HepG2 (cell line): ENCODE data around the gene GALNTL6. TPM values are rescaled to one million over a fixed set of nuclear protein-coding genes. Genes with fewer than 3 reads are reported as not detected.

ENCODE experiments used
- ATAC-seq: fragments of 200-7000 bp; cut with Tn5 transposase; 3 replicates; pipeline ENCODE4 v1.9.1; 2020; ENCODE audit warnings: mild to moderate bottlenecking, moderate library complexity
- BruUV-seq: library from RNA; stranded (reverse); fragments of 400-500 nt; replicated peaks from 2 replicates; lab custom pipeline; 2021; lab: Mats Ljungman, UMichigan
- CTCF ChIA-PET: fragments of 300-600 bp; formaldehyde crosslinking; extraction: SDS; loops from one replicate; lab custom pipeline; 2021; ENCODE audit warnings: low total read pairs, inconsistent platforms, low intra/inter-chr PET ratio; lab: Yijun Ruan, JAX
- POLR2A ChIA-PET: fragments of 350-600 bp; sonication (Branson Sonifier 250); formaldehyde crosslinking; loops from one replicate; lab custom pipeline; 2020; ENCODE audit warnings: antibody characterized with exemption, inconsistent platforms; lab: Yijun Ruan, JAX
- DNase-seq: peaks from one replicate; pipeline ENCODE4 v3.0.0-alpha.2; 2015; ENCODE audit warnings: low spot score
- FAIRE-seq: peaks from 3 replicates; lab custom pipeline; 2011; peaks lifted over from hg19 to GRCh38; lab: Jason Lieb, UNC
- H2AFZ ChIP-seq: one replicate; pipeline ENCODE4 v1.6.1; 2011; ENCODE audit warnings: low read length, inconsistent platforms
- H3K27ac ChIP-seq: fragments of 300-600 bp; 3 replicates; pipeline ENCODE4 v1.8.0; 2011; ENCODE audit warnings: mixed run types, mild to moderate bottlenecking, mixed read lengths, low read length, inconsistent platforms; ENCODE audit not compliant: insufficient read depth; ENCODE audit errors: extremely low read length
- H3K27me3 ChIP-seq, 2 experiments: fragments of 200-600 bp in 1 of 2; 2 replicates in 1 of 2; 3 replicates in 1 of 2; pipeline versions ENCODE4 v1.6.0 to v1.8.0; 2011; ENCODE audit warnings: low read length in 2 of 2, mild to moderate bottlenecking in 2 of 2, moderate library complexity in 2 of 2, inconsistent platforms in 1 of 2; ENCODE audit not compliant: insufficient read depth in 2 of 2, control insufficient read depth in 1 of 2
- H3K36me3 ChIP-seq, 2 experiments: fragments of 200-600 bp in 1 of 2; replicated peaks in 1 of 2; 2 replicates in 1 of 2; 3 replicates in 1 of 2; pipeline versions ENCODE4 v1.5.1 to v1.8.0; 2011; ENCODE audit warnings: low read length in 2 of 2, inconsistent platforms in 1 of 2; ENCODE audit not compliant: insufficient read depth in 2 of 2, control insufficient read depth in 1 of 2
- H3K4me1 ChIP-seq: 2 replicates; pipeline ENCODE4 v1.5.1; 2012; ENCODE audit warnings: low read length, inconsistent platforms; ENCODE audit not compliant: insufficient read depth
- H3K4me2 ChIP-seq: 2 replicates; pipeline ENCODE4 v1.6.0; 2011; ENCODE audit warnings: low read depth, low read length, inconsistent platforms
- H3K4me3 ChIP-seq, 3 experiments: fragments of 200-600 bp in 1 of 3; sonication (generic), shearing (Covaris generic) in 1 of 3; replicated peaks in 1 of 3; 2 replicates each; pipeline ENCODE4 v1.5.1; 2011 to 2016; ENCODE audit warnings: low read length in 3 of 3, inconsistent platforms in 2 of 3, low read depth in 2 of 3, mild to moderate bottlenecking in 2 of 3, control low read depth in 1 of 3, mixed read lengths in 1 of 3; ENCODE audit not compliant: insufficient read depth in 1 of 3
- H3K79me2 ChIP-seq: one replicate; pipeline ENCODE4 v1.6.1; 2011; ENCODE audit warnings: low read length, inconsistent platforms; ENCODE audit not compliant: insufficient read depth
- H3K9ac ChIP-seq: 2 replicates; pipeline ENCODE4 v1.6.0; 2011; ENCODE audit warnings: mild to moderate bottlenecking, low read depth, low read length, inconsistent platforms; ENCODE audit not compliant: insufficient read depth
- H3K9me3 ChIP-seq: 2 replicates; pipeline ENCODE4 v1.5.1; 2012; ENCODE audit warnings: mild to moderate bottlenecking, low read length
- H4K20me1 ChIP-seq: 2 replicates; pipeline ENCODE4 v1.6.0; 2011; ENCODE audit warnings: inconsistent platforms, mild to moderate bottlenecking, low read length, moderate library complexity; ENCODE audit not compliant: insufficient read depth
- DPF2 ChIP-seq: sonication (generic); formaldehyde crosslinking; IDR thresholded peaks from 2 replicates; pipeline ENCODE4 v1.4.0; 2020; ENCODE audit warnings: mild to moderate bottlenecking, low read depth, missing genetic modification reagents, borderline replicate concordance
- FOSL2 ChIP-seq: sonication (generic); formaldehyde crosslinking; IDR thresholded peaks from 2 replicates; pipeline ENCODE4 v1.4.0; 2020; ENCODE audit warnings: missing genetic modification reagents
- GFI1 ChIP-seq: sonication (generic); formaldehyde crosslinking; IDR thresholded peaks from 2 replicates; pipeline ENCODE4 v1.5.0; 2020; ENCODE audit warnings: missing genetic modification reagents, mild to moderate bottlenecking, borderline replicate concordance
- KIAA2018 ChIP-seq: sonication (generic); formaldehyde crosslinking; IDR thresholded peaks from 2 replicates; pipeline ENCODE4 v1.5.0; 2020; ENCODE audit warnings: mild to moderate bottlenecking, missing genetic modification reagents, borderline replicate concordance
- MBD4 ChIP-seq: IDR thresholded peaks from 2 replicates; pipeline ENCODE4 v1.6.1; 2012; ENCODE audit warnings: low read length, inconsistent platforms, borderline replicate concordance
- MIXL1 ChIP-seq: IDR thresholded peaks from 2 replicates; pipeline ENCODE4 v1.6.1; 2016
- SNAPC4 ChIP-seq: sonication (generic); formaldehyde crosslinking; IDR thresholded peaks from 2 replicates; pipeline ENCODE4 v1.4.0; 2020; ENCODE audit warnings: mild to moderate bottlenecking, missing genetic modification reagents
- TAF15 ChIP-seq: fragments of 200-400 bp; formaldehyde crosslinking; IDR thresholded peaks from one replicate; pipeline ENCODE4 v1.6.1; 2018; ENCODE audit warnings: mild to moderate bottlenecking, low read depth, low read length; ENCODE audit not compliant: poor library complexity, severe bottlenecking
- ZMAT5 ChIP-seq: sonication (generic); formaldehyde crosslinking; IDR thresholded peaks from 2 replicates; pipeline ENCODE4 v1.5.0; 2020; ENCODE audit warnings: mild to moderate bottlenecking, low read depth, missing genetic modification reagents, borderline replicate concordance
- ZNF543 ChIP-seq: sonication (generic); formaldehyde crosslinking; IDR thresholded peaks from 2 replicates; pipeline ENCODE4 v1.4.0; 2020; ENCODE audit warnings: mild to moderate bottlenecking, missing genetic modification reagents
- ZNF598 ChIP-seq: sonication (generic); formaldehyde crosslinking; IDR thresholded peaks from 2 replicates; pipeline ENCODE4 v1.5.1; 2020; ENCODE audit warnings: mild to moderate bottlenecking, missing genetic modification reagents, borderline replicate concordance
- ZNF746 ChIP-seq: sonication (generic); formaldehyde crosslinking; IDR thresholded peaks from 2 replicates; pipeline ENCODE4 v1.8.0; 2022; ENCODE audit warnings: mild to moderate bottlenecking, missing genetic modification reagents
- WGBS: methylation state at CpG from one replicate; pipeline ENCODE4 v1.1.6; 2017; ENCODE audit warnings: low lambda C conversion rate; 5-methylcytosine and 5-hydroxymethylcytosine counted together
- in situ Hi-C: cut with HindIII; loops from 2 replicates; pipeline ENCODE4 v1.10.0; 2017; ENCODE audit warnings: low pct_unique_long_range_greater_than_20kb; ENCODE audit not compliant: extremely low pct_ligation_motif_present
- intact Hi-C: fragments of 100-400 bp; cut with micrococcal nuclease; formaldehyde crosslinking; loops from one replicate; pipeline ENCODE4 v1.10.0; 2022; ENCODE audit not compliant: unreplicated experiment
- polyA plus RNA-seq, 8 experiments: library from polyadenylated mRNA; depleted of rRNA in 3 of 8; stranded (reverse) in 7 of 8; unstranded in 1 of 8; fragments of >200 nt; fragmentation: Illumina TruSeq in 4 of 8; extraction: Trizol in 4 of 8; gene quantifications; 2 replicates each; pipeline versions ENCODE4 v1.2.1 to v1.2.3, GENCODE V29; 2011 to 2016; ENCODE audit warnings: low read depth in 4 of 8, missing spikeins in 1 of 8, mixed read lengths in 1 of 8; ENCODE audit not compliant: insufficient read depth in 1 of 8
- total RNA-seq, 5 experiments: library from RNA; depleted of rRNA; stranded (reverse); fragments of >200 nt; fragmentation: Illumina TruSeq; extraction: Trizol; gene quantifications; 2 replicates each; pipeline ENCODE4 v1.2.3, GENCODE V29; 2016; ENCODE audit warnings: low read depth in 1 of 5

The GALNTL6 gene
- total and polyA plus RNA-seq, 2 of the 13 experiments (the other 11 are each of a cell fraction or from before 2014, with no cell fraction given), result not detected

GRCh38 chr4:172675232-172675631 is 862.0 kb downstream of the GALNTL6 start:
- CTCF ChIA-PET, result no interaction called here
- Histone ChIP-seq H4K20me1 (no peaks in the 10 kb centered on the region), H3K4me3 (no peak overlapping the region), H2AFZ (no peak overlapping the region), H3K4me1 (no peaks in the 10 kb centered on the region), H3K36me3 (no peaks in the 10 kb centered on the region), H3K27me3 (no peaks in the 10 kb centered on the region), H3K27ac (no peak overlapping the region), H3K9ac (no peak overlapping the region), H3K79me2 (no peaks in the 10 kb centered on the region), H3K9me3 (peaks cover 76% of the 10 kb centered on the region), H3K4me2 (no peak overlapping the region)
- in situ Hi-C loops (no loop called here), intact Hi-C loops (no loop called here)
- POLR2A ChIA-PET, result no interaction called here
- ATAC-seq (no peak), DNase-seq (no peak), FAIRE-seq (no peak)
- WGBS, result no CpG with 5 or more reads among the region's 1 CpG
- BruUV-seq, result no TSS peak
- TF ChIP-seq GFI1 (CRISPR knock-in tag), result no peak
- no peak for TF ChIP-seq FOSL2 (CRISPR knock-in tag)
- TF ChIP-seq MBD4, result no peak
- TF ChIP-seq ZNF598, result no peak
- TF ChIP-seq KIAA2018 (CRISPR knock-in tag), result no peak
- no peak for TF ChIP-seq SNAPC4 (CRISPR knock-in tag)
- no peak for TF ChIP-seq ZNF543
- no peak for TF ChIP-seq TAF15
- no peak for TF ChIP-seq ZMAT5 (CRISPR knock-in tag)
- no peak for TF ChIP-seq ZNF746
- no peak for TF ChIP-seq MIXL1
- TF ChIP-seq DPF2 (CRISPR knock-in tag), result no peak
